ENCODE results near the gene MBTPS2.
A peak's percentile ranks its signal among the peaks of the same experiment; 100 is the strongest.

MBTPS2 gene

GRCh38 chrX:21883258-21883657 lies 43.8 kb downstream of the MBTPS2 start:
- Histone ChIP-seq H3K4me1 (ENCODE audit: control insufficient read depth, insufficient read depth, low read length) (no peaks in the 10 kb centered on the region), H3K4me3 (ENCODE audit: low read depth, low read length) (no peak overlapping the region), H3K27ac (ENCODE audit: extremely low read depth, low read depth, low read length) (no peak overlapping the region), H3K36me3 (ENCODE audit: control insufficient read depth in 2 of 2, insufficient read depth in 1 of 2, low read length in 2 of 2) (peaks cover 3 to 14% of the 10 kb centered on the region in 2 experiments; a peak in 2 of 3 replicates), H3K9me3 (ENCODE audit: control insufficient read depth, insufficient read depth, low read depth, low read length) (no peaks in the 10 kb centered on the region)
- CTCF ChIA-PET: interaction anchor here (0.6 kb wide), 1 partner anchor 70 kb away, joined by 3 read pairs; no protein-coding TSS in a partner anchor
- TF ChIP-seq YY1 (tag by site-specific recombination; IDR thresholded peaks at IDR 0.05) (no peak), ZNF280C (tag by site-specific recombination; IDR thresholded peaks at IDR 0.05) (no peak)
- POLR2A ChIA-PET: no interaction called here

GRCh38 chrX:21885568-21885967 lies 46.2 kb downstream of the MBTPS2 start:
- TF ChIP-seq TRIM28 (IDR thresholded peaks at IDR 0.05; ENCODE audit: borderline replicate concordance, low read length): peak; percentile 12; the same call in 1 of the 2 replicates
- no peak for TF ChIP-seq RBAK (tag by site-specific recombination; IDR thresholded peaks at IDR 0.05)

GRCh38 chrX:21905313-21905712 lies 65.9 kb downstream of the MBTPS2 start:
- Histone ChIP-seq H3K4me1 (ENCODE audit: control insufficient read depth, insufficient read depth, low read length) (no peaks in the 10 kb centered on the region), H3K4me3 (ENCODE audit: low read depth, low read length) (no peak overlapping the region), H3K9me3 (ENCODE audit: control insufficient read depth, insufficient read depth, low read depth, low read length) (no peaks in the 10 kb centered on the region), H3K36me3 (ENCODE audit: control insufficient read depth in 2 of 2, insufficient read depth in 1 of 2, low read length in 2 of 2) (no peaks in the 10 kb centered on the region; a peak in 1 of 3 replicates), H3K27ac (ENCODE audit: extremely low read depth, low read depth, low read length) (no peak overlapping the region)
- CTCF ChIA-PET: interaction anchor here (0.8 kb wide), 1 partner anchor 1983 kb away, joined by 3 read pairs; no protein-coding TSS in a partner anchor
- POLR2A ChIA-PET: no interaction called here
- no peak for TF ChIP-seq ZFHX2 (tag by site-specific recombination; conservative IDR thresholded peaks at IDR 0.05)
- TF ChIP-seq HOXA7 (CRISPR knock-in tag; IDR thresholded peaks at IDR 0.05; ENCODE audit: borderline replicate concordance): no peak

More at GRCh38 chrX:21885568-21885967, 46.2 kb downstream of the MBTPS2 start:
- POLR2A ChIA-PET: no interaction called here
- Histone ChIP-seq H3K9me3 (ENCODE audit: control insufficient read depth, insufficient read depth, low read depth, low read length) (no peaks in the 10 kb centered on the region), H3K36me3 (ENCODE audit: control insufficient read depth in 2 of 2, insufficient read depth in 1 of 2, low read length in 2 of 2) (peaks cover 0 to 8% of the 10 kb centered on the region in 2 experiments; a peak in 1 of 3 replicates), H3K4me3 (ENCODE audit: low read depth, low read length) (no peak overlapping the region), H3K4me1 (ENCODE audit: control insufficient read depth, insufficient read depth, low read length) (no peaks in the 10 kb centered on the region), H3K27ac (ENCODE audit: extremely low read depth, low read depth, low read length) (no peak overlapping the region)
- CTCF ChIA-PET: no interaction called here

GRCh38 chrX:21905953-21906352 lies 66.5 kb downstream of the MBTPS2 start:
- Histone ChIP-seq H3K9me3 (ENCODE audit: control insufficient read depth, insufficient read depth, low read depth, low read length) (no peaks in the 10 kb centered on the region), H3K27ac (ENCODE audit: extremely low read depth, low read depth, low read length) (no peak overlapping the region), H3K4me1 (ENCODE audit: control insufficient read depth, insufficient read depth, low read length) (no peaks in the 10 kb centered on the region), H3K36me3 (ENCODE audit: control insufficient read depth in 2 of 2, insufficient read depth in 1 of 2, low read length in 2 of 2) (no peaks in the 10 kb centered on the region; a peak in 1 of 3 replicates), H3K4me3 (ENCODE audit: low read depth, low read length) (no peak overlapping the region)
- POLR2A ChIA-PET: no interaction called here
- no peak for TF ChIP-seq OSR2 (tag by site-specific recombination; IDR thresholded peaks at IDR 0.05)
- no peak for TF ChIP-seq KLF10 (tag by site-specific recombination; IDR thresholded peaks at IDR 0.05)
- TF ChIP-seq CTCF (tag by site-specific recombination; IDR thresholded peaks at IDR 0.05): no peak
- TF ChIP-seq KLF1 (tag by site-specific recombination; IDR thresholded peaks at IDR 0.05): no peak
- no peak for TF ChIP-seq FEZF1 (tag by site-specific recombination; IDR thresholded peaks at IDR 0.05)
- TF ChIP-seq ZNF391 (tag by site-specific recombination; IDR thresholded peaks at IDR 0.05; ENCODE audit: borderline replicate concordance, low read depth): no peak
- TF ChIP-seq ZNF16 (tag by site-specific recombination; IDR thresholded peaks at IDR 0.05; ENCODE audit: low read depth): no peak
- TF ChIP-seq PBX3 (CRISPR knock-in tag; IDR thresholded peaks at IDR 0.05): no peak
- TF ChIP-seq MEIS1 (CRISPR knock-in tag; IDR thresholded peaks at IDR 0.05; ENCODE audit: borderline replicate concordance): no peak
- no peak for TF ChIP-seq ZBTB11 (tag by site-specific recombination; conservative IDR thresholded peaks at IDR 0.05; ENCODE audit: low read depth)
- CTCF ChIA-PET: interaction anchor here (0.5 kb wide), 1 partner anchor 1375 kb away, joined by 5 read pairs; no protein-coding TSS in a partner anchor
